Activated naive CD8-positive, alpha-beta T cell treated with anti-CD3 and anti-CD28 coated beads, Interleukin-2, amount 50 U/mL, for 24 hours (primary cell): ENCODE data around the gene LGR6.

Experiments
- ATAC-seq: fragments of 150-1000 bp; cut with Tn5 transposase; one replicate; pipeline ENCODE4 v1.10.0; 2021
- DNase-seq: peaks from one replicate; pipeline ENCODE4 v3.0.0; 2021
- H3K27ac Mint-ChIP-seq: one replicate; pipeline ENCODE4 v1.8.0; 2021; ENCODE audit warnings: mild to moderate bottlenecking, mixed read lengths
- H3K27me3 Mint-ChIP-seq: one replicate; pipeline ENCODE4 v1.8.0; 2021; ENCODE audit warnings: mixed read lengths
- H3K36me3 Mint-ChIP-seq: one replicate; pipeline ENCODE4 v1.8.0; 2021; ENCODE audit warnings: low read depth, mixed read lengths
- H3K4me1 Mint-ChIP-seq: one replicate; pipeline ENCODE4 v1.8.0; 2021; ENCODE audit warnings: mixed read lengths
- H3K4me3 Mint-ChIP-seq: one replicate; pipeline ENCODE4 v1.8.0; 2021; ENCODE audit warnings: mild to moderate bottlenecking, moderate library complexity, mixed read lengths
- H3K9me3 Mint-ChIP-seq: one replicate; pipeline ENCODE4 v1.8.0; 2021; ENCODE audit warnings: mixed read lengths

The LGR6 gene

DNA sequence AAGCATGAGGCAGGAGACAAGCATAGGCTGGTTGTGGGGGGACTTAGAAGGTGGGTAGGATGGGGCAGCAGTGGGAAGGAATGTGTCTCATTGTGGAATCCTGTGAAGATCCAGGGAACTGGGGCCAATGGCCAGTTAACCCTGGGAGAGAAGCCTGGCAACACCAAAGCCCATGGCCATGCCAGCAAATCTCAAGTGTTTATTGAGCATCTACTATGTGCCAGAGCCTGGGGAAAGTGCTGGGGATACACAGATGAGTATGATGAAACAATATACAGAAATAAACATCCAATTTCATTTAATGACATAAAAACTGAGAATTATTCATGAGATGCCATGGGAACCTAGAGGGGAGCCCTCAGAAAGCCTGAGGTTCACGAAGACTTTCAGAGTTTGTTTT, 17.4 kb downstream of the LGR6 start:
- H3K4me3 Mint-ChIP-seq: no peak overlapping the region
- peaks cover 5% of the 10 kb centered on the region for H3K4me1 Mint-ChIP-seq
- no peaks in the 10 kb centered on the region for H3K36me3 Mint-ChIP-seq
- H3K9me3 Mint-ChIP-seq: no peaks in the 10 kb centered on the region
- no peak for ATAC-seq
- peaks cover 48% of the 10 kb centered on the region for H3K27me3 Mint-ChIP-seq
- DNase-seq: no peak
- H3K27ac Mint-ChIP-seq: no peak overlapping the region

DNA sequence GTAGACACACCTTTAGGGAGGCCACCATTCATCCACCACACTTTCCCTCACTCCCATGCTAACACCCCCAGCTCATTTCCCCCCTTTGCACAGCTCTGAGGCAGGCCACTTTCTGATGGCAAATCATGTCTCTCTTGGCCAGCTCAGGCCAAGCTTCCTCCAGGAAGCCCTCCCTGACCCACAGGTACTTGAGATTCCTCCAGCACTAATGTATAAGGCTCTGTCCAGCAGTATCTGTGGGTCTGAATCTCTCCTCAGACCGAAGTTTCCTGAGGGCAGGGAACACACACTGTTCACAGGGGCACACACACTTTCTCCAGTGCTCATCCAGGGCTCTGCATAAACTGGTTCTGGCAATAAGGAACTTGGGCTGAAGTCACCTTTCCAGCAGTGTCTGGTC, 19.2 kb downstream of the LGR6 start:
- Mint-ChIP-seq H3K27ac (no peak overlapping the region), H3K27me3 (peaks cover 56% of the 10 kb centered on the region), H3K4me1 (peaks cover 5% of the 10 kb centered on the region), H3K4me3 (no peak overlapping the region), H3K36me3 (no peaks in the 10 kb centered on the region), H3K9me3 (no peaks in the 10 kb centered on the region)
- no peak for ATAC-seq
- no peak for DNase-seq

GRCh38 chr1:202213361-202214088, 19.9 kb downstream of the LGR6 start:
- no peak overlapping the region for H3K27ac Mint-ChIP-seq

DNA sequence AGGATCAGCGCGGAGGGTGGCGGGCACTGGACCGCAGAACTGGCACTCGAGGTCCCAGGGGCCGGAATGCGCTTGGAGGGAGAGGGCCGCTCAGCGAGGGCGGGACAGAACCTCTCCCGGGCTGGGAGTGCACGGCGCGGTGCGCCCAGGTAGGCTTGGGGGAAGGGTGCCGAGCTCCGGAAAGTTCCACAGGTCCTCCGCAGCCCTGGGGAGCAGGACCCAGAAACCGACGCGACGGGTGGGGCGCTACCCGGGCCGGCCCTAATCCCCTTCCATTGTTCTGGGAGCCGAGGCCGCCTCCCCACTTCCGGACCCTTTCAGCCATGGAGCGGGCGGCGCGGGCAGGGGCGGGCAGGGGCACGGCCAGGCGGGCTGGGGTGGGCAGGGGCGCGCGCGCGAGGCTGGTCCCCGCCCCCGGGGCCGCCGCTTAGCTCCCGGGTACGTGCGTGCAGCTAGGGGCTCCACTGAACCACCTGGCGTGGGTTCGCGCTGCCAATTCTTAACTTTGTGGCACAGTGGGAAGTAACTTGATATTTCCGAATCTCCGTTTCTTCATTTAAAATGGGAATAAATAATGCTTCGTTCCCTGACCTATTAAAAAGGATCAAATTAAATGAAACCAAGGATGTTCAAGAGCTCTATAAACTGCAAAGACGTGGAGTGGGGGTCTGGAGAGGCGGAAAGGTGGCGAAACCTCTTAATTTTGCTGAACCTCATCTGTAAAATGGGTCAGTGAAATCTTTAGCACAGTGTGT, 20.7 kb downstream of the LGR6 start:
- Mint-ChIP-seq H3K4me1 (peaks cover 5% of the 10 kb centered on the region), H3K27me3 (peaks cover 52% of the 10 kb centered on the region), H3K27ac (no peak overlapping the region), H3K4me3 (peak overlapping the region; percentile 54), H3K9me3 (no peaks in the 10 kb centered on the region), H3K36me3 (no peaks in the 10 kb centered on the region)
- ATAC-seq (no peak), DNase-seq (no peak)

More at GRCh38 chr1:202213361-202214088, 19.9 kb downstream of the LGR6 start:
- ATAC-seq: peak; percentile 54
- Mint-ChIP-seq H3K27me3 (peaks cover 52% of the 10 kb centered on the region), H3K36me3 (no peaks in the 10 kb centered on the region), H3K4me3 (peak overlapping the region; percentile 54), H3K9me3 (no peaks in the 10 kb centered on the region), H3K4me1 (peaks cover 5% of the 10 kb centered on the region)
- no peak for DNase-seq

- no peak for DNase-seq
- Mint-ChIP-seq H3K9me3 (no peaks in the 10 kb centered on the region), H3K4me1 (peaks cover 5% of the 10 kb centered on the region), H3K36me3 (no peaks in the 10 kb centered on the region), H3K4me3 (no peak overlapping the region), H3K27me3 (peaks cover 48% of the 10 kb centered on the region), H3K27ac (no peak overlapping the region)
- ATAC-seq: no peak
Measured at GRCh38 chr1:202215472-202216130, 22.0 kb downstream of the LGR6 start.

GRCh38 chr1:202216691-202217090, 23.1 kb downstream of the LGR6 start:
- ATAC-seq: no peak
- Mint-ChIP-seq H3K4me1 (peaks cover 8% of the 10 kb centered on the region), H3K27ac (no peak overlapping the region), H3K4me3 (no peak overlapping the region), H3K27me3 (peaks cover 42% of the 10 kb centered on the region), H3K9me3 (no peaks in the 10 kb centered on the region), H3K36me3 (no peaks in the 10 kb centered on the region)
- DNase-seq: no peak

DNA sequence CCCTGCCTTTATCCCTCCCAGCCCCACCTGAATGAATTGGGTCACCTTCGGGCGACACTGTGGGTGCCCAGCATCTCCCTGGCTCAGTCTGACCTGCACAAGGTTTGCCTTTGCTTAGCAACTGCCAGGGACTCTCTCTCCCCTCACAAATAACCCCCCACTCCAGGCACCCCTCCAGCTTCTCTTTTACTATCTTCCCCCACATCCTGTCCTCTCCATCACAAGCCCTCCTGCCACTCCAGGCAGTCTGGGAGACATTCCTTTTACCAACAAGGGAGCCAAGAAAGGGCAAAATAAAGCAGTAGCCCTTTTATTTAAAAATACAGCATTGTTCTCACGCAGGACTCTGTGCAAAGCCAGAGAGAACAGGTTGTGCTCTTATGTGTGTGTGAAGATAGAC, 23.9 kb downstream of the LGR6 start:
- Mint-ChIP-seq H3K27ac (no peak overlapping the region), H3K4me3 (no peak overlapping the region), H3K9me3 (no peaks in the 10 kb centered on the region), H3K4me1 (peaks cover 11% of the 10 kb centered on the region), H3K36me3 (no peaks in the 10 kb centered on the region), H3K27me3 (peaks cover 37% of the 10 kb centered on the region)
- DNase-seq (no peak), ATAC-seq (no peak)

GRCh38 chr1:202217951-202218350, 24.4 kb downstream of the LGR6 start:
- H3K4me3 Mint-ChIP-seq: no peak overlapping the region
- H3K4me1 Mint-ChIP-seq: peaks cover 11% of the 10 kb centered on the region
- H3K36me3 Mint-ChIP-seq: no peaks in the 10 kb centered on the region
- no peaks in the 10 kb centered on the region for H3K9me3 Mint-ChIP-seq
- peaks cover 32% of the 10 kb centered on the region for H3K27me3 Mint-ChIP-seq
- no peak for DNase-seq
- H3K27ac Mint-ChIP-seq: no peak overlapping the region
- ATAC-seq: no peak

GRCh38 chr1:202220733-202221132, 27.1 kb downstream of the LGR6 start:
- Mint-ChIP-seq H3K36me3 (no peaks in the 10 kb centered on the region), H3K9me3 (no peaks in the 10 kb centered on the region), H3K27me3 (peaks cover 11% of the 10 kb centered on the region), H3K4me1 (peaks cover 6% of the 10 kb centered on the region), H3K27ac (no peak overlapping the region), H3K4me3 (no peak overlapping the region)
- DNase-seq (no peak), ATAC-seq (no peak)

DNA sequence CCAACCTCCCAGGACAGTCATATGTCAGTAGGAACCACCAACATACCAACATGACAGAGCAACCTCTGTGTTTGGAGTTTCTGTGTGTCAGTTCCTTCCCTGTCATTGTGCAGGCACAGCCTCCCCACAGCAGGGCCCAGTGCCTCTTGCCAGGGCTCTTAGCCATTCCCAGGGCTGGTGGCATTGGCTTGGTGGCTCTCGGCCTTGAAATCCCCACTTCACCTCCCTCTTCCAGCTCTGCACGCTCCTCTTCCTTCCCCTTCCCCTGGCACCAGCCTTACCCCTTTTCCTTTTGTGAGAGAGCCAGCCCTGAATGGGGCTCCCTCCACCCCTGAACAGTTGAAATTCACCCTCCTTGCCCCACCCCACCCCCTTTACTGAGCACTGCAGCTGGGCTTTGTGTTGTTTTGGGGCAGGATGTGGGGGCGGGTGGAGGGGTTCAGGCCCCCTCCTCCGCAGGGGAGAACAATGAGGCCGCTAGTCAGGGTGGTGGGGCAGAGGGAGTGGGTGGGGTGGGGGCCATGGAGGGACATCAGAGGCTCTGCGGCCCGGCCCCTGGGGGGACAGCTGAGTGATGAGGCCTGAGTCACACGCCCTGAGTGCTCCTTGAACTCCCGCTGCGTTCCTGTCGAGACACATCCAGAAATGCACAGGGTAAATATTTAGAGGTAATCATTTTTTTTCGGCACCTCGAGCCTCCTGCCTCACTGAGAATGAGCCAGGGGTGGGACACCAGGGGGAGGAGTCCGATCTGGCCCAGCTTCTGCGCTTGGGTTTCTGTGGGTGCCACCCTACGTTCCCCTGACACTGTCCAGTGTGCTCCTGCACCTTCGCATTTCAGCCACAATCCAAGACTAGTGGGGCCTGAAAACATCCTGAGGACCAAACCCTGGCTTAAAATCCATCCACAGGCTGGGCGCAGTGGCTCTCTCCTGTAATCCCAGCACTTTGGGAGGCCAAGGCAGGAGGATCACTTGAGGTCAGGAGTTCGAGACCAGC, 28.6 kb downstream of the LGR6 start:
- H3K4me1 Mint-ChIP-seq: peaks cover 6% of the 10 kb centered on the region
- no peak overlapping the region for H3K4me3 Mint-ChIP-seq
- ATAC-seq (peak; percentile 69), DNase-seq (no peak)
- no peak overlapping the region for H3K27ac Mint-ChIP-seq
- H3K36me3 Mint-ChIP-seq: no peaks in the 10 kb centered on the region
- H3K9me3 Mint-ChIP-seq: no peaks in the 10 kb centered on the region
- peaks cover 4% of the 10 kb centered on the region for H3K27me3 Mint-ChIP-seq

GRCh38 chr1:202223121-202223860, 29.7 kb downstream of the LGR6 start:
- Mint-ChIP-seq H3K9me3 (no peaks in the 10 kb centered on the region), H3K4me1 (peaks cover 17% of the 10 kb centered on the region), H3K27me3 (no peaks in the 10 kb centered on the region), H3K4me3 (no peak overlapping the region), H3K36me3 (no peaks in the 10 kb centered on the region), H3K27ac (no peak overlapping the region)
- no peak for DNase-seq
- ATAC-seq: no peak

- no peak for ATAC-seq
- H3K4me3 Mint-ChIP-seq: no peak overlapping the region
- no peaks in the 10 kb centered on the region for H3K36me3 Mint-ChIP-seq
- H3K4me1 Mint-ChIP-seq: peaks cover 26% of the 10 kb centered on the region
- no peaks in the 10 kb centered on the region for H3K27me3 Mint-ChIP-seq
- DNase-seq: no peak
- no peaks in the 10 kb centered on the region for H3K9me3 Mint-ChIP-seq
- H3K27ac Mint-ChIP-seq: no peak overlapping the region
Measured at GRCh38 chr1:202224453-202224852, 30.9 kb downstream of the LGR6 start.

GRCh38 chr1:202225131-202225530, 31.5 kb downstream of the LGR6 start:
- no peaks in the 10 kb centered on the region for H3K27me3 Mint-ChIP-seq
- DNase-seq: no peak
- H3K36me3 Mint-ChIP-seq: no peaks in the 10 kb centered on the region
- H3K27ac Mint-ChIP-seq: no peak overlapping the region
- H3K9me3 Mint-ChIP-seq: no peaks in the 10 kb centered on the region
- no peak for ATAC-seq
- peaks cover 26% of the 10 kb centered on the region for H3K4me1 Mint-ChIP-seq
- no peak overlapping the region for H3K4me3 Mint-ChIP-seq
